ENCODE results near the gene RPTOR.

DNA sequence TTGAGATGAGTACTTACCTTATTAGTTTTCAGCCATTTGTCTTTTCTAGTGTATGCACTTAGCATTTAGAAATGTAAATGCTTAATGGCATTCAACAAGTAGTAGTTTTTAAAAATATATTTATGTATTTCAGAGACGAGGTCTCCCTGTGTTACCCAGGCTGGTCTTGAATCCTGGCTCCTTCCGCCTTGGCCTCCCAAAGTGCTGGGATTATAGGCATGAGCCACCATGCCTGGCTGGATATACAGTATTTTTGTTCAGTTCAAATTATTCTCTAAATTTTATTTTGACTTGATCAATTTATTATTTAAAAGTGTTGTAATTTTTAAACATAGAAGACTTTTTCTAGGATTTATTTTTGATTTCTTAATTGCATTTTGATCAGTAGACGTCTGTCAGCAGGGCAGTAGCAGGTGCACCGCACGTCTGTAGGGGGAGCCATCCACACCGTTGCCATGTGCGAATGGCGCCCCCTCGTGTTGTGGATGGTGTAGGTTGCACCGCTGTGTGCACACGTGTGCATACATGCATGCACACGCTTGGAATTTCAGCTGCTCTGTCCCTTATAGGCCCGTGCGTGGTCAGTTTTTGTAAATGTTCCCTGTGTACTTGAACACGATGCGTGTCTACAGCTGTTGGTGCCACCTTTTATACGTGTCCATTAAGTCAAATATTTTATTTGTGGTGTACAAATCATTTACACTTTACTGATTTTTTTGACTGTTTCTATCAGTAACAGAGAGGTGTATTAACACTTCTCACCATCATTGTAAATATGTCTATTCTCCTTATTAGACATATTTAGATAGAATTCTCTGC lies 30.6 kb downstream of the RPTOR start:
- TF ChIP-seq, protein P1, sequence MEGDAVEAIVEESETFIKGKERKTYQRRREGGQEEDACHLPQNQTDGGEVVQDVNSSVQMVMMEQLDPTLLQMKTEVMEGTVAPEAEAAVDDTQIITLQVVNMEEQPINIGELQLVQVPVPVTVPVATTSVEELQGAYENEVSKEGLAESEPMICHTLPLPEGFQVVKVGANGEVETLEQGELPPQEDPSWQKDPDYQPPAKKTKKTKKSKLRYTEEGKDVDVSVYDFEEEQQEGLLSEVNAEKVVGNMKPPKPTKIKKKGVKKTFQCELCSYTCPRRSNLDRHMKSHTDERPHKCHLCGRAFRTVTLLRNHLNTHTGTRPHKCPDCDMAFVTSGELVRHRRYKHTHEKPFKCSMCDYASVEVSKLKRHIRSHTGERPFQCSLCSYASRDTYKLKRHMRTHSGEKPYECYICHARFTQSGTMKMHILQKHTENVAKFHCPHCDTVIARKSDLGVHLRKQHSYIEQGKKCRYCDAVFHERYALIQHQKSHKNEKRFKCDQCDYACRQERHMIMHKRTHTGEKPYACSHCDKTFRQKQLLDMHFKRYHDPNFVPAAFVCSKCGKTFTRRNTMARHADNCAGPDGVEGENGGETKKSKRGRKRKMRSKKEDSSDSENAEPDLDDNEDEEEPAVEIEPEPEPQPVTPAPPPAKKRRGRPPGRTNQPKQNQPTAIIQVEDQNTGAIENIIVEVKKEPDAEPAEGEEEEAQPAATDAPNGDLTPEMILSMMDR (conservative IDR thresholded peaks at IDR 0.05; ENCODE audit: low read length), result peak; percentile 100
- TF ChIP-seq EZH2phosphoT487 (IDR thresholded peaks at IDR 0.05; ENCODE audit: borderline replicate concordance, low read depth, low read length), result no peak

All from OCI-LY7 (cell line).